ENCODE results near the gene CECR2. TPM values are rescaled to one million over a fixed set of nuclear protein-coding genes. Genes with fewer than 3 reads are reported as not detected.

CECR2 gene
- total RNA-seq, 1 donor from 2014 or later: 1.4 TPM

- Histone ChIP-seq H3K27ac (no peak overlapping the region), H3K4me1 (no peaks in the 10 kb centered on the region), H3K4me3 (no peak overlapping the region), H3K27me3 (no peaks in the 10 kb centered on the region), H3K36me3 (no peaks in the 10 kb centered on the region), H3K9me3 (no peaks in the 10 kb centered on the region)
- intact Hi-C loops (cut with DNase I): no loop called here
- no peak for DNase-seq (ENCODE audit: low spot score in 2 of 2)
- TF ChIP-seq CTCF (IDR thresholded peaks at IDR 0.05): no peak
Observed at GRCh38 chr22:17343766-17344165, 25.5 kb upstream of the CECR2 start.

GRCh38 chr22:17346578-17346977 lies 22.7 kb upstream of the CECR2 start:
- H3K4me3 ChIP-seq: no peak overlapping the region
- H3K36me3 ChIP-seq: no peaks in the 10 kb centered on the region
- intact Hi-C loops (cut with DNase I): no loop called here
- TF ChIP-seq CTCF (IDR thresholded peaks at IDR 0.05): no peak
- H3K27ac ChIP-seq: no peak overlapping the region
- no peaks in the 10 kb centered on the region for H3K4me1 ChIP-seq
- DNase-seq (ENCODE audit: low spot score in 2 of 2): no peak
- no peaks in the 10 kb centered on the region for H3K9me3 ChIP-seq
- no peaks in the 10 kb centered on the region for H3K27me3 ChIP-seq

- Histone ChIP-seq H3K27me3 (no peaks in the 10 kb centered on the region), H3K9me3 (no peaks in the 10 kb centered on the region), H3K36me3 (no peaks in the 10 kb centered on the region), H3K4me1 (no peaks in the 10 kb centered on the region), H3K27ac (no peak overlapping the region), H3K4me3 (no peak overlapping the region)
- no peak for TF ChIP-seq CTCF (IDR thresholded peaks at IDR 0.05)
- intact Hi-C loops (cut with DNase I): no loop called here
- no peak for DNase-seq (ENCODE audit: low spot score in 2 of 2)
Observed at GRCh38 chr22:17347724-17348123, 21.5 kb upstream of the CECR2 start.

- Histone ChIP-seq H3K27ac (no peak overlapping the region), H3K9me3 (no peaks in the 10 kb centered on the region), H3K4me3 (no peak overlapping the region), H3K27me3 (no peaks in the 10 kb centered on the region), H3K4me1 (no peaks in the 10 kb centered on the region), H3K36me3 (no peaks in the 10 kb centered on the region)
- no peak for DNase-seq (ENCODE audit: low spot score in 2 of 2)
- no peak for TF ChIP-seq CTCF (IDR thresholded peaks at IDR 0.05)
- intact Hi-C loops (cut with DNase I): no loop called here
Observed at GRCh38 chr22:17348464-17349103, 20.7 kb upstream of the CECR2 start.

GRCh38 chr22:17349172-17349571 lies 20.1 kb upstream of the CECR2 start:
- H3K9me3 ChIP-seq: no peaks in the 10 kb centered on the region
- no peaks in the 10 kb centered on the region for H3K4me1 ChIP-seq
- H3K4me3 ChIP-seq: no peak overlapping the region
- no peak for TF ChIP-seq CTCF (IDR thresholded peaks at IDR 0.05)
- no peaks in the 10 kb centered on the region for H3K27me3 ChIP-seq
- intact Hi-C loops (cut with DNase I): no loop called here
- no peaks in the 10 kb centered on the region for H3K36me3 ChIP-seq
- no peak for DNase-seq (ENCODE audit: low spot score in 2 of 2)
- no peak overlapping the region for H3K27ac ChIP-seq

- no peak overlapping the region for H3K4me3 ChIP-seq
- intact Hi-C loops (cut with DNase I): no loop called here
Observed at GRCh38 chr22:17350292-17350691, 19.0 kb upstream of the CECR2 start.

More at GRCh38 chr22:17350292-17350691, 19.0 kb upstream of the CECR2 start:
- Histone ChIP-seq H3K4me1 (no peaks in the 10 kb centered on the region), H3K27ac (no peak overlapping the region), H3K9me3 (no peaks in the 10 kb centered on the region), H3K27me3 (no peaks in the 10 kb centered on the region), H3K36me3 (no peaks in the 10 kb centered on the region)
- no peak for TF ChIP-seq CTCF (IDR thresholded peaks at IDR 0.05)
- DNase-seq (ENCODE audit: low spot score in 2 of 2): no peak

Measured in ascending aorta (tissue), 2 donors.